Measurements from ENCODE around the gene CORT. TPM values are rescaled to one million over a fixed set of nuclear protein-coding genes. Genes with fewer than 3 reads are reported as not detected.
"Not testable (repeated sequence)": the region's sequence is repeated elsewhere in the genome, so short reads cannot be mapped to it uniquely, and the experiment has no call there.

Gene CORT
- total and polyA plus RNA-seq, 2 experiments from 2014 or later: 0.22 TPM; not detected in 1

- H3K27ac ChIP-seq: no peak overlapping the region
- no peaks in the 10 kb centered on the region for H3K27me3 ChIP-seq (replicated peaks; ENCODE audit: insufficient read depth)
- TF ChIP-seq EZH2phosphoT487 (IDR thresholded peaks at IDR 0.05; ENCODE audit: insufficient read depth, low read depth): no peak
- TF ChIP-seq EZH2 (IDR thresholded peaks at IDR 0.05; ENCODE audit: insufficient read depth, poor library complexity, severe bottlenecking): no peak
- peaks cover 9% of the 10 kb centered on the region; the same call in 1 of the 2 replicates for H3K36me3 ChIP-seq (ENCODE audit: low read depth)
- no peaks in the 10 kb centered on the region for H3F3A ChIP-seq (ENCODE audit: insufficient read depth)
- no peaks in the 10 kb centered on the region for H3K9me3 ChIP-seq (ENCODE audit: low read depth)
- no peak overlapping the region for H2AFZ ChIP-seq
- H3K9ac ChIP-seq: no peak overlapping the region
- H3K79me2 ChIP-seq (ENCODE audit: insufficient read depth): peaks cover 25% of the 10 kb centered on the region
- H3K9me2 ChIP-seq (ENCODE audit: insufficient read depth): no peaks in the 10 kb centered on the region
- H4K20me1 ChIP-seq (ENCODE audit: insufficient read depth): no peaks in the 10 kb centered on the region
- in situ Hi-C loops (cut with MboI): no loop called here
- no peak overlapping the region for H3K4me2 ChIP-seq (ENCODE audit: unreplicated experiment)
- H3K4me1 ChIP-seq (ENCODE audit: insufficient read depth): 0 out of 2 replicates have a peak, but pooled peaks cover 4% of the 10 kb centered on the region
- WGBS, 2 experiments (ENCODE audit: low coverage in 1 of 2, low lambda C conversion rate in 2 of 2, missing lambda C conversion rate in 2 of 2): 96 to 97% methylated on average over 4 of the region's 4 CpGs
- no peak overlapping the region for H3K4me3 ChIP-seq
- DNase-seq: no peak
Measured at GRCh38 chr1:10470043-10470442, 20.2 kb downstream of the CORT start.

- Histone ChIP-seq H3K9me2 (ENCODE audit: insufficient read depth) (no peaks in the 10 kb centered on the region), H3K9ac (peak overlapping the region; percentile 80), H3K27me3 (replicated peaks; ENCODE audit: insufficient read depth) (no peaks in the 10 kb centered on the region), H3K9me3 (ENCODE audit: low read depth) (no peaks in the 10 kb centered on the region), H2AFZ (peak overlapping the region; percentile 99), H3K4me3 (peak overlapping the region; percentile 82), H3K36me3 (ENCODE audit: low read depth) (no peaks in the 10 kb centered on the region), H3F3A (ENCODE audit: insufficient read depth) (no peaks in the 10 kb centered on the region), H3K4me1 (ENCODE audit: insufficient read depth) (0 out of 2 replicates have a peak, but pooled peaks cover 4% of the 10 kb centered on the region), H3K27ac (peak overlapping the region; percentile 34), H3K4me2 (ENCODE audit: unreplicated experiment) (peak overlapping the region; percentile 87), H4K20me1 (ENCODE audit: insufficient read depth) (no peaks in the 10 kb centered on the region), H3K79me2 (ENCODE audit: insufficient read depth) (peaks cover 41% of the 10 kb centered on the region)
- in situ Hi-C loops (cut with MboI): no loop called here
- WGBS, 2 experiments (ENCODE audit: low coverage in 1 of 2, low lambda C conversion rate in 2 of 2, missing lambda C conversion rate in 2 of 2): 2% methylated on average over 19 to 23 of the region's 23 CpGs
- peak; percentile 80 for DNase-seq
- TF ChIP-seq EZH2phosphoT487 (IDR thresholded peaks at IDR 0.05; ENCODE audit: insufficient read depth, low read depth): no peak
- no peak for TF ChIP-seq EZH2 (IDR thresholded peaks at IDR 0.05; ENCODE audit: insufficient read depth, poor library complexity, severe bottlenecking)
Measured at GRCh38 chr1:10471411-10472219, 21.8 kb downstream of the CORT start.

GRCh38 chr1:10472220-10473144, 22.7 kb downstream of the CORT start, which contains the start of gene DFFA:
TSS of gene DFFA (minus strand) at chr1:10472529. CDS start at chr1:10472458, 71 bp downstream.
- H3K79me2 ChIP-seq (ENCODE audit: insufficient read depth): peaks cover 50% of the 10 kb centered on the region
- H3K9ac ChIP-seq: peak within 1 kb of the TSS; percentile 80
- no peaks in the 10 kb centered on the region for H4K20me1 ChIP-seq (ENCODE audit: insufficient read depth)
- no peaks in the 10 kb centered on the region for H3K36me3 ChIP-seq (ENCODE audit: low read depth)
- no peaks in the 10 kb centered on the region for H3K27me3 ChIP-seq (replicated peaks; ENCODE audit: insufficient read depth)
- 0 out of 2 replicates have a peak, but pooled peaks cover 4% of the 10 kb centered on the region for H3K4me1 ChIP-seq (ENCODE audit: insufficient read depth)
- peak within 1 kb of the TSS; percentile 82 for H3K4me3 ChIP-seq
- H2AFZ ChIP-seq: peak within 1 kb of the TSS; percentile 99
- DNase-seq: peak; percentile 99
- peak within 1 kb of the TSS; percentile 87 for H3K4me2 ChIP-seq (ENCODE audit: unreplicated experiment)
- in situ Hi-C loops (cut with MboI): no loop called here
- WGBS, 2 experiments (ENCODE audit: low coverage in 1 of 2, low lambda C conversion rate in 2 of 2, missing lambda C conversion rate in 2 of 2): 1 to 2% methylated on average over 40 to 59 of the region's 59 CpGs
- H3K27ac ChIP-seq: peak within 1 kb of the TSS; percentile 41
- TF ChIP-seq EZH2 (IDR thresholded peaks at IDR 0.05; ENCODE audit: insufficient read depth, poor library complexity, severe bottlenecking) (no peak), EZH2phosphoT487 (IDR thresholded peaks at IDR 0.05; ENCODE audit: insufficient read depth, low read depth) (no peak)
- H3F3A ChIP-seq (ENCODE audit: insufficient read depth): no peaks in the 10 kb centered on the region
- H3K9me3 ChIP-seq (ENCODE audit: low read depth): no peaks in the 10 kb centered on the region
- no peaks in the 10 kb centered on the region for H3K9me2 ChIP-seq (ENCODE audit: insufficient read depth)

GRCh38 chr1:10473145-10473765, 23.4 kb downstream of the CORT start:
- H3F3A ChIP-seq (ENCODE audit: insufficient read depth): no peaks in the 10 kb centered on the region
- no peak for DNase-seq
- H3K4me1 ChIP-seq (ENCODE audit: insufficient read depth): 0 out of 2 replicates have a peak, but pooled peaks cover 4% of the 10 kb centered on the region
- TF ChIP-seq EZH2phosphoT487 (IDR thresholded peaks at IDR 0.05; ENCODE audit: insufficient read depth, low read depth): no peak
- no peak for TF ChIP-seq EZH2 (IDR thresholded peaks at IDR 0.05; ENCODE audit: insufficient read depth, poor library complexity, severe bottlenecking)
- WGBS, 2 experiments (ENCODE audit: low coverage in 1 of 2, low lambda C conversion rate in 2 of 2, missing lambda C conversion rate in 2 of 2): 70 to 74% methylated on average over 22 to 23 of the region's 23 CpGs
- no peaks in the 10 kb centered on the region for H4K20me1 ChIP-seq (ENCODE audit: insufficient read depth)
- H3K9me3 ChIP-seq (ENCODE audit: low read depth): no peaks in the 10 kb centered on the region
- peak overlapping the region; percentile 87 for H3K4me2 ChIP-seq (ENCODE audit: unreplicated experiment)
- H3K27me3 ChIP-seq (replicated peaks; ENCODE audit: insufficient read depth): no peaks in the 10 kb centered on the region
- H3K4me3 ChIP-seq: peak overlapping the region; percentile 82
- H3K27ac ChIP-seq: no peak overlapping the region
- H3K9me2 ChIP-seq (ENCODE audit: insufficient read depth): no peaks in the 10 kb centered on the region
- H2AFZ ChIP-seq: peak overlapping the region; percentile 99
- H3K79me2 ChIP-seq (ENCODE audit: insufficient read depth): peaks cover 57% of the 10 kb centered on the region
- in situ Hi-C loops (cut with MboI): no loop called here
- peak overlapping the region; percentile 80 for H3K9ac ChIP-seq
- H3K36me3 ChIP-seq (ENCODE audit: low read depth): no peaks in the 10 kb centered on the region

- H3K27me3 ChIP-seq (replicated peaks; ENCODE audit: insufficient read depth); H4K20me1 ChIP-seq (ENCODE audit: insufficient read depth); H3K36me3 ChIP-seq (ENCODE audit: low read depth); H3K4me1 ChIP-seq (ENCODE audit: insufficient read depth); H3F3A ChIP-seq (ENCODE audit: insufficient read depth); H3K27ac ChIP-seq; H3K9ac ChIP-seq; H3K9me3 ChIP-seq (ENCODE audit: low read depth); H3K9me2 ChIP-seq (ENCODE audit: insufficient read depth); DNase-seq; in situ Hi-C loops (cut with MboI): not testable (repeated sequence)
- 85 to 88% methylated on average over 10 of the region's 10 CpGs for whole genome bisulfite sequencing, 2 experiments (ENCODE audit: low coverage in 1 of 2, low lambda C conversion rate in 2 of 2, missing lambda C conversion rate in 2 of 2)
- H3K79me2 ChIP-seq (ENCODE audit: insufficient read depth): peaks cover 67% of the 10 kb centered on the region
- peak overlapping the region; percentile 55 for H3K4me2 ChIP-seq (ENCODE audit: unreplicated experiment)
- H2AFZ ChIP-seq: peak overlapping the region; percentile 84
- peak overlapping the region; percentile 99 for H3K4me3 ChIP-seq
Measured at GRCh38 chr1:10474309-10474612, 24.4 kb downstream of the CORT start.
